BE2C (cell line): ENCODE data around the gene FBXO48.

Source experiments
- DNase-seq: peaks from one replicate; pipeline ENCODE4 v3.0.0-alpha.2; 2020
- H3K27me3 ChIP-seq: fragments of 250-450 bp; sonication (Bioruptor Pico); 2 replicates; pipeline ENCODE4 v1.5.1; 2020; ENCODE audit warnings: mild to moderate bottlenecking
- H3K36me3 ChIP-seq: fragments of 250-450 bp; sonication (Bioruptor Pico); 2 replicates; pipeline ENCODE4 v1.5.1; 2020; ENCODE audit warnings: mild to moderate bottlenecking
- H3K4me1 ChIP-seq: fragments of 250-450 bp; sonication (Bioruptor Pico); 2 replicates; pipeline ENCODE4 v1.5.1; 2020
- H3K4me3 ChIP-seq: 2 replicates; pipeline ENCODE4 v1.5.1; 2011; ENCODE audit warnings: low read depth, low read length
- H3K9me3 ChIP-seq: fragments of 250-450 bp; sonication (Bioruptor Pico); 2 replicates; pipeline ENCODE4 v1.5.1; 2020
- TF ChIP-seq, protein P1 (sequence below): IDR thresholded peaks from 2 replicates; pipeline ENCODE4 v1.5.1; 2012; ENCODE audit warnings: mild to moderate bottlenecking, low read depth, low read length

The FBXO48 gene

DNA sequence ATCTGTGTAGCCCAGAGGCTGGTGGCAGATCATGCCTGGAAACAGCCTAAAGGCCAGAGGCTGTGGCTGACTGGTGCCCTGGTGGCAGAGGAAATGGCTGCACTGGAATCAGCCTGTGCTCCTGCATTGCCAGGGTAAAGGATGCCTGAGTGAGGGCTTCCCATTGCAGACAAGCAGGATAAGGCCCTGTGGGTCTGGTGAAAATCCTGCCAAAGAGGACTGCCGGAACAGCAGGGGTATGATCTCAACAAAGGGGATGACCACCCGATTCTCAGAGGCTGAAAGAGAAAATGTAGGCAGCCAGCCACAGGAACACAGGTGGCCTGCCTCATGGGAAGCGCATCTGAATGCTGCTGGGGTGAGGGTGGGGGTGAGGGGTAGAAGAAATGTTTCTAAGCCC, 48.2 kb downstream of the FBXO48 start:
- no peaks in the 10 kb centered on the region for H3K9me3 ChIP-seq
- H3K27me3 ChIP-seq: no peaks in the 10 kb centered on the region
- no peaks in the 10 kb centered on the region for H3K36me3 ChIP-seq
- no peak overlapping the region for H3K4me3 ChIP-seq
- TF ChIP-seq, protein P1, sequence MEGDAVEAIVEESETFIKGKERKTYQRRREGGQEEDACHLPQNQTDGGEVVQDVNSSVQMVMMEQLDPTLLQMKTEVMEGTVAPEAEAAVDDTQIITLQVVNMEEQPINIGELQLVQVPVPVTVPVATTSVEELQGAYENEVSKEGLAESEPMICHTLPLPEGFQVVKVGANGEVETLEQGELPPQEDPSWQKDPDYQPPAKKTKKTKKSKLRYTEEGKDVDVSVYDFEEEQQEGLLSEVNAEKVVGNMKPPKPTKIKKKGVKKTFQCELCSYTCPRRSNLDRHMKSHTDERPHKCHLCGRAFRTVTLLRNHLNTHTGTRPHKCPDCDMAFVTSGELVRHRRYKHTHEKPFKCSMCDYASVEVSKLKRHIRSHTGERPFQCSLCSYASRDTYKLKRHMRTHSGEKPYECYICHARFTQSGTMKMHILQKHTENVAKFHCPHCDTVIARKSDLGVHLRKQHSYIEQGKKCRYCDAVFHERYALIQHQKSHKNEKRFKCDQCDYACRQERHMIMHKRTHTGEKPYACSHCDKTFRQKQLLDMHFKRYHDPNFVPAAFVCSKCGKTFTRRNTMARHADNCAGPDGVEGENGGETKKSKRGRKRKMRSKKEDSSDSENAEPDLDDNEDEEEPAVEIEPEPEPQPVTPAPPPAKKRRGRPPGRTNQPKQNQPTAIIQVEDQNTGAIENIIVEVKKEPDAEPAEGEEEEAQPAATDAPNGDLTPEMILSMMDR: no peak
- DNase-seq: no peak
- no peaks in the 10 kb centered on the region for H3K4me1 ChIP-seq

DNA sequence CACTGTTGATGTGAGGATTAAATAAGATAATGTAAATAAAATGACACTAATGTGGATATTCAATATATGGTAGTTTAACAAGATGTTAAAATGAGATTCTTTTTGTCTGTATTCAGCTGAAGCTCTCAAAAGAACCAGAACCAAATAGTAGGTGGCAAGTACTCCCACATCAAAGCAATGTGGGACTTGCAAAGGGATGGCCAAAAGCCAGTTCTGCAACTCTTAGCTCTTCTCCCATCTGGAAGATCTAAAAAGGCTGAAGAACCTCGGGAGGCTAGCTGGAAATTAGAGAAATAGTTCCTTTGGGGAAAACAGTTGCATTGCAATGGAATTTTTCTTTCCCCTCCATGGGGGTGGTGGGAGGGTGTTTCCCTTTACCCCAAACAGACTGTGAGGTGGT, 48.7 kb downstream of the FBXO48 start:
- Histone ChIP-seq H3K36me3 (no peaks in the 10 kb centered on the region), H3K4me1 (no peaks in the 10 kb centered on the region), H3K4me3 (no peak overlapping the region), H3K9me3 (no peaks in the 10 kb centered on the region), H3K27me3 (no peaks in the 10 kb centered on the region)
- DNase-seq: no peak
- TF ChIP-seq, protein P1: no peak

DNA sequence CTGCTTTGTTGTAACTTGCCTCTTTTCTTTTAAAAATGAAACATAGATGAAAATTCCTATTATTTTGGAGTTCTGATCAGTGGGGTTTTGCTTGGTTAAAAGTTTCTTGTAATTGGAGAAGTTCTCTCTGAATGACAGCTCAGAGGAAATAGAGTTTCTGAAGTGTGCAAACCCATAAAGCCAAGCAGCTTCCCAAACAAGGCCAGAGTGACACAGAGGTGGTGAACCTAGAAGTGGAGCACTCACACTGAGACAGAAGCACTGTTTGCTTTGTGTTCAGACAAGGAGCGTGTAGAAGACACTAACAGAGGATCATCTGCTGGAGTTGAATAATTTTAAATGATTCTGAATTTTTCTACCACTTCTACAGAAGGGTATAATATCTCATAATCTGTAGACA, 49.2 kb downstream of the FBXO48 start:
- H3K27me3 ChIP-seq: no peaks in the 10 kb centered on the region
- DNase-seq: no peak
- no peak overlapping the region for H3K4me3 ChIP-seq
- H3K4me1 ChIP-seq: no peaks in the 10 kb centered on the region
- TF ChIP-seq, protein P1: no peak
- H3K36me3 ChIP-seq: no peaks in the 10 kb centered on the region
- no peaks in the 10 kb centered on the region for H3K9me3 ChIP-seq

DNA sequence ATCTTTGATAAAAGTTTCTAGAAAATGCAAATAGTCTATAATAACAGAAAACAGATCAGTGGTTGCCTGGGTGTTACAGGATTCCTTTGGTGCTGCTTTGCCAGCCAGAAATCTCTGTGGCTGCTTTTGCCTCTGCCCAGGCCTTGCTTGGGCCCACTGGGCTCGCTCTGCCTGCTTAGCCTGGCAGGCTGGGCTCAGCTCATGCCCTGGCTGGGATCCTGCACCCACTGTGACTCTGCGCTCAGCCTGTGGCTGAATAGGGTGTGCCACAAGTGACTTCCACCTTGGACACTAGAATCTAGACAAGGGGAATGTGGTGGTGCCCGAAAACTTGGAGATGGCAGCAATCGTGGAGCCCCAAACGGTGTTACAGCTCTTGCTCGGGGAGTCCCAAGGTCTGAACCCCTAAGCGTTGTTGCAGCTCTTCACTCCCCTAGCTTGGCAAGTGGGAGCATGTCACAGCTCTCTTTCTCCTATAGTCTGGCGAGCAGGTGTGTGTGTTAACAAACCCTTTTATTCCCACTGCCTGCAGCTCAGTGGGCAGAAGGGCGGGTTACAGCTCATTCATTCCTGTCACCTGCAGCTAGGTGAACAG, 50.9 kb downstream of the FBXO48 start:
- TF ChIP-seq, protein P1: no peak
- no peaks in the 10 kb centered on the region for H3K9me3 ChIP-seq
- no peak for DNase-seq
- H3K4me3 ChIP-seq: no peak overlapping the region
- H3K36me3 ChIP-seq: no peaks in the 10 kb centered on the region
- no peaks in the 10 kb centered on the region for H3K4me1 ChIP-seq
- no peaks in the 10 kb centered on the region for H3K27me3 ChIP-seq

DNA sequence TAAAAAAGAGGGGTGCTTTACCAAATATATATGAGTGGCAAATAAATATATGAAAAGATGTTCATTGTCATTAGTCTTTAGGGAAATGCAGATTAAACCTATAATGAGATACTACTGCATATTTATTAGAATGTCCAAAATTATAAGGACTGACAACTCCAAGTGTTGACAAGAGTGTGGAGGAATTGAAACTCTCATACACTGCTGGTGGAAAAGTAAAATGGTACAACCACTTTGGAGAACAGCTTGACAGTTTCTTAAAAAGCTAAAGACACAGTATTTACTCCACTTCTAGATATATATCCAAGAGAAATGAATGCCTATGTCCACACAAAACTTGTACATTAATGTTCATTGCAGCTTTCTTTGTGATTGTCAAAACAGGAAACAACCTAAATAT, 51.6 kb downstream of the FBXO48 start:
- no peak for DNase-seq
- no peaks in the 10 kb centered on the region for H3K36me3 ChIP-seq
- no peaks in the 10 kb centered on the region for H3K9me3 ChIP-seq
- no peaks in the 10 kb centered on the region for H3K4me1 ChIP-seq
- H3K27me3 ChIP-seq: no peaks in the 10 kb centered on the region
- TF ChIP-seq, protein P1: no peak
- H3K4me3 ChIP-seq: no peak overlapping the region

DNA sequence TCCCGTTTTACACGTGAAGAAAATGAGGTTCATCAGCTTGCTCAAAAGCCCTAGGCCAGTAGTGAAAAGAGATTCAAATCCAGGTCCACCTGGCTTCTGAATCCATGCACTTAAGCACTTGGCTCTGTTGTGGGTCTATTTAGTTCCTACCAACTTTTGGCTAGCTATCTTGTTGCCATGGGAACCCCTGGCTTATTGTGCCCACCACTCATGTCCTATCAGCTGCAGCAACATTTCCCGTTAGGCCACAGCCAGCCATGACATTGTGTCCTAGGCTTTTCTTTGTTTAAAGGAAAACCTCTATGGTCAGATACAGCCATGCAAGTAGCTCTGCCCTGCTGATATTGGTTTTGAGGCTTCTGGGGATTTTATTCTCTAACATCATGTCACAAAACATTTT, 52.2 kb downstream of the FBXO48 start:
- H3K4me3 ChIP-seq: no peak overlapping the region
- H3K4me1 ChIP-seq: no peaks in the 10 kb centered on the region
- TF ChIP-seq, protein P1: no peak
- no peaks in the 10 kb centered on the region for H3K27me3 ChIP-seq
- no peaks in the 10 kb centered on the region for H3K9me3 ChIP-seq
- H3K36me3 ChIP-seq: no peaks in the 10 kb centered on the region
- DNase-seq: no peak
